Hepatocyte (in vitro differentiated cells): ENCODE results near the gene CGREF1. TPM values are rescaled to one million over a fixed set of nuclear protein-coding genes. Genes with fewer than 3 reads are reported as not detected.
A peak's percentile ranks its signal among the peaks of the same experiment; 100 is the strongest.

Experiments used
- DNase-seq: peaks from one replicate; pipeline ENCODE4 v3.0.0-alpha.2; 2016; ENCODE audit warnings: low spot score
- H2AFZ ChIP-seq: fragments of 200-600 bp; sonication (generic); 2 replicates; pipeline ENCODE4 v1.6.0; 2016; ENCODE audit warnings: antibody characterized with exemption, mild to moderate bottlenecking
- H3K27ac ChIP-seq: fragments of 200-600 bp; sonication (generic); 2 replicates; pipeline ENCODE4 v1.5.1; 2016; ENCODE audit warnings: mild to moderate bottlenecking
- H3K27me3 ChIP-seq: fragments of 200-600 bp; sonication (generic); 2 replicates; pipeline ENCODE4 v1.6.1; 2016
- H3K36me3 ChIP-seq: fragments of 200-600 bp; sonication (generic); replicated peaks from 2 replicates; pipeline ENCODE4 v1.5.1; 2016; ENCODE audit warnings: low read depth; ENCODE audit not compliant: insufficient read depth
- H3K4me1 ChIP-seq: fragments of 200-600 bp; sonication (generic); 2 replicates; pipeline ENCODE4 v1.5.1; 2016; ENCODE audit warnings: mild to moderate bottlenecking, moderate library complexity; ENCODE audit not compliant: insufficient read depth
- H3K4me2 ChIP-seq: fragments of 200-600 bp; sonication (generic); 2 replicates; pipeline ENCODE4 v1.6.0; 2016
- H3K4me3 ChIP-seq: fragments of 200-600 bp; sonication (generic); 2 replicates; pipeline ENCODE4 v1.5.1; 2016; ENCODE audit warnings: mild to moderate bottlenecking
- H3K79me2 ChIP-seq: fragments of 200-600 bp; sonication (generic); 2 replicates; pipeline ENCODE4 v1.6.0; 2017; ENCODE audit warnings: mild to moderate bottlenecking
- H3K9me2 ChIP-seq: fragments of 200-600 bp; sonication (generic); replicated peaks from 2 replicates; pipeline ENCODE4 v1.6.0; 2017; ENCODE audit warnings: mild to moderate bottlenecking; ENCODE audit not compliant: insufficient read depth
- H3K9me3 ChIP-seq: fragments of 200-600 bp; sonication (generic); 2 replicates; pipeline ENCODE4 v1.5.1; 2016; ENCODE audit warnings: low read depth, mild to moderate bottlenecking
- H4K20me1 ChIP-seq: fragments of 200-600 bp; sonication (generic); 2 replicates; pipeline ENCODE4 v1.6.0; 2016; ENCODE audit warnings: mild to moderate bottlenecking; ENCODE audit not compliant: insufficient read depth, poor library complexity, severe bottlenecking
- EZH2 ChIP-seq: fragments of 200-600 bp; sonication (generic); IDR thresholded peaks from 2 replicates; pipeline ENCODE4 v1.6.1; 2016; ENCODE audit warnings: antibody characterized with exemption, mild to moderate bottlenecking, borderline replicate concordance
- EZH2phosphoT487 ChIP-seq: fragments of 200-600 bp; sonication (generic); IDR thresholded peaks from one replicate; pipeline ENCODE4 v1.6.1; 2018; ENCODE audit warnings: antibody characterized with exemption, mild to moderate bottlenecking, low read depth, moderate library complexity; ENCODE audit not compliant: unreplicated experiment, severe bottlenecking
- WGBS: methylation state at CpG from one replicate; pipeline ENCODE4 v1.1.6; 2016; ENCODE audit warnings: low lambda C conversion rate; ENCODE audit errors: missing lambda C conversion rate; 5-methylcytosine and 5-hydroxymethylcytosine counted together
- polyA plus RNA-seq: library from polyadenylated mRNA; unstranded; fragments of >200 nt; fragmentation: Nextera tagmentation; extraction: Ambion mirVana; gene quantifications from 2 replicates; pipeline ENCODE4 v1.2.1, GENCODE V29; 2016
- total RNA-seq: library from RNA; depleted of rRNA; stranded (reverse); fragments of >200 nt; gene quantifications from 2 replicates; pipeline ENCODE4 v1.2.3, GENCODE V29; 2014
- TF ChIP-seq, protein P1 (sequence below): fragments of 200-600 bp; sonication (generic); IDR thresholded peaks from 2 replicates; pipeline ENCODE4 v1.5.1; 2016; ENCODE audit warnings: antibody characterized with exemption, mild to moderate bottlenecking; ENCODE audit not compliant: poor library complexity

Gene CGREF1
- total and polyA plus RNA-seq, 2 experiments from 2014 or later: 1.8 to 2.5 TPM

DNA sequence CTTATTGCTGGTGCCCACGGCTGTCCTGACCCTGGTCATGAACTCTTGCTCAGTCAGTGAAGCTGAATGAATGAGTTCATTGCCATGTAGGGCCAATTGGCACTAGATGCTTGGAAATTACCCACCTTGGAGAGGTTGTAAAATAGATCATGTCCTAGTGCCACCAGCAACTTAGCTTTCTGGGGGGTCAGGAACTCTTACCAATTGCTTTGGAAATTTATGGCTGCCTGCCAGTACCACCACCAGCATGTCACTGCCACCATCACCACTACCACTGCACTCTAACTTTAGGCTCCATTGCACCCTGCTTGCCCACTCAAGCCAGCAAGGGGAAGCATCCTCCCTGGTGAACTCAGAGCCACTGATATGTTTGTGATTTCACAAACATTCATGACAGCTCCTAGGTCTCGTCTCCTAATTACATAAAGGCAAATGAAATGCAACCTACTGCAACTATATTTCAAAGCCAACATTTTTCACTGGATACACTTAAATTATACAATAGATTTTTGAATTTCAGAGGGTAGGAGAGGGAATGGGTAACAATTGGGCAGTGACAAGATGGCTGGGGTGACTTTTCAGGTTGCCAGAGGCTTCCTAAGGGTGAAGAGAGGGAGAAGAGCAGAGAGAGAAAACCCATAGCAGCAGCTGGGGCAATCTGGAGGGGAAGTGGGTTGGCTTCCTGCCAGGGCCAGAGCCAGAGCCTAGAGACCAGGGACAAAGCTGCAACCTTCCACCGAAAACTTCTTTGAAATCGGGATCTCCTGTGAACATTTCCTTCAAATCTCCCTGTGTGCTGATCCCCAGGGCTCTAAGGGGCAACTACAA, 44.0 kb downstream of the CGREF1 start:
- Histone ChIP-seq H3K4me1 (peaks cover 27% of the 10 kb centered on the region), H3K79me2 (peaks cover 29% of the 10 kb centered on the region), H3K4me3 (no peak overlapping the region), H3K27me3 (no peaks in the 10 kb centered on the region), H4K20me1 (peaks cover 5% of the 10 kb centered on the region), H3K36me3 (no peaks in the 10 kb centered on the region), H3K4me2 (peak overlapping the region; percentile 54), H2AFZ (no peak overlapping the region), H3K27ac (peak overlapping the region; percentile 98), H3K9me2 (no peaks in the 10 kb centered on the region), H3K9me3 (no peaks in the 10 kb centered on the region)
- 67% methylated on average over 4 of the region's 4 CpGs for WGBS
- DNase-seq: no peak
- TF ChIP-seq EZH2phosphoT487 (no peak), EZH2 (no peak)
- TF ChIP-seq, protein P1, sequence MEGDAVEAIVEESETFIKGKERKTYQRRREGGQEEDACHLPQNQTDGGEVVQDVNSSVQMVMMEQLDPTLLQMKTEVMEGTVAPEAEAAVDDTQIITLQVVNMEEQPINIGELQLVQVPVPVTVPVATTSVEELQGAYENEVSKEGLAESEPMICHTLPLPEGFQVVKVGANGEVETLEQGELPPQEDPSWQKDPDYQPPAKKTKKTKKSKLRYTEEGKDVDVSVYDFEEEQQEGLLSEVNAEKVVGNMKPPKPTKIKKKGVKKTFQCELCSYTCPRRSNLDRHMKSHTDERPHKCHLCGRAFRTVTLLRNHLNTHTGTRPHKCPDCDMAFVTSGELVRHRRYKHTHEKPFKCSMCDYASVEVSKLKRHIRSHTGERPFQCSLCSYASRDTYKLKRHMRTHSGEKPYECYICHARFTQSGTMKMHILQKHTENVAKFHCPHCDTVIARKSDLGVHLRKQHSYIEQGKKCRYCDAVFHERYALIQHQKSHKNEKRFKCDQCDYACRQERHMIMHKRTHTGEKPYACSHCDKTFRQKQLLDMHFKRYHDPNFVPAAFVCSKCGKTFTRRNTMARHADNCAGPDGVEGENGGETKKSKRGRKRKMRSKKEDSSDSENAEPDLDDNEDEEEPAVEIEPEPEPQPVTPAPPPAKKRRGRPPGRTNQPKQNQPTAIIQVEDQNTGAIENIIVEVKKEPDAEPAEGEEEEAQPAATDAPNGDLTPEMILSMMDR: no peak

DNA sequence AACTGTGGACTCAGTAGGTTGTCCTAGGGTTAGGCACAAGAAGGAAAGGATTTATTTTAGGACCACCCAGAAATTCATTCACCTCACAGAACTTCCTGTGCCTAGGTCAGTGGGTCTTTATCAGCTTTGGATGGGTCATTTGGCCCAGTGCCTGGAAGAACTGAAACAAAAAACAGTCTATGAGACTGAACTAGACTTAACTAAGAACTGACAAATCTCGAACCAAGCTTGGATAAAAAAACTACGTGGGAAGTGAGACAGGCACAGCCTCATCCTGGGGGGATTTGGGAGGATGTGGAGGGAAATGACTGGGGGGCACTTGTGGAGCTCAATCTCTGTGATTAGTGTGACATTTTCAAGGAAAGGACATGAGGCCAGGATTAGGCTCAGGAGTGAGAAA, 45.1 kb downstream of the CGREF1 start:
- DNase-seq: no peak
- H3K27ac ChIP-seq: peak overlapping the region; percentile 98
- peaks cover 29% of the 10 kb centered on the region for H3K4me1 ChIP-seq
- no peaks in the 10 kb centered on the region for H3K36me3 ChIP-seq
- H3K9me2 ChIP-seq: no peaks in the 10 kb centered on the region
- H2AFZ ChIP-seq: no peak overlapping the region
- H3K79me2 ChIP-seq: peaks cover 29% of the 10 kb centered on the region
- WGBS: 51% methylated on average over 2 of the region's 2 CpGs
- no peak overlapping the region for H3K4me3 ChIP-seq
- no peaks in the 10 kb centered on the region for H3K9me3 ChIP-seq
- peaks cover 12% of the 10 kb centered on the region for H4K20me1 ChIP-seq
- no peaks in the 10 kb centered on the region for H3K27me3 ChIP-seq
- no peak overlapping the region for H3K4me2 ChIP-seq
- no peak for TF ChIP-seq EZH2phosphoT487
- TF ChIP-seq, protein P1: no peak
- no peak for TF ChIP-seq EZH2

DNA sequence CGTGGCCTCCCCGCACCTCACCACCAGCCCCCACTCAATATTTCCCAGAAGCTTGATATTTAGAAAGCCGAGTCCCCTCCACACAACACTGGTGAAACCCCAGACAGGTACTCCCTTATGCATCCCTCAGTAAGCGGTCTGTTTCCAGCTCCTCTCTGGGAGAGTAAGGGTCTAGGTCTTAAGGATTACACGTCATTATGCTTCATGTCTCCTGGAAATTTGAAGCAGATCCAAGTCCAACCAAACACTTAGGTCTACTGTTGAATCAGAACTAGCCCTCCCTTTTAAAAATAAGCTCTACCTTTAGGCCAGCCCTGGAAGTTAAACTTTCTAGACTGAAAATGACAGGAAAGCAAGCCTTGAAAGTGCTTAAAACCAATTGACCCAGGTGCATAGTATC, 46.0 kb downstream of the CGREF1 start:
- no peaks in the 10 kb centered on the region for H3K36me3 ChIP-seq
- peaks cover 14% of the 10 kb centered on the region for H4K20me1 ChIP-seq
- no peaks in the 10 kb centered on the region for H3K9me2 ChIP-seq
- no peak for DNase-seq
- peak overlapping the region; percentile 98 for H3K27ac ChIP-seq
- H3K4me2 ChIP-seq: peak overlapping the region; percentile 90
- H3K9me3 ChIP-seq: no peaks in the 10 kb centered on the region
- no peaks in the 10 kb centered on the region for H3K27me3 ChIP-seq
- peaks cover 33% of the 10 kb centered on the region for H3K79me2 ChIP-seq
- 46% methylated on average over 5 of the region's 5 CpGs for WGBS
- peaks cover 26% of the 10 kb centered on the region for H3K4me1 ChIP-seq
- H2AFZ ChIP-seq: no peak overlapping the region
- no peak overlapping the region for H3K4me3 ChIP-seq
- TF ChIP-seq, protein P1: no peak
- TF ChIP-seq EZH2 (no peak), EZH2phosphoT487 (no peak)
